ENCODE data around the gene SMAD2.
"Not testable (repeated sequence)": the region's sequence is repeated elsewhere in the genome, so short reads cannot be mapped to it uniquely, and the experiment has no call there.

Gene SMAD2

GRCh38 chr18:47930199-47930930, at the start of gene SMAD2:
Gene SMAD2 (minus strand): TSS chr18:47930659. CDS start chr18:47896756, 33,903 bp downstream.
- FAIRE-seq: no peak

- FAIRE-seq: no peak
These were observed 49.2 kb upstream of the SMAD2 start for GRCh38 chr18:47979611-47980200.

GRCh38 chr18:47978603-47979002, 48.1 kb upstream of the SMAD2 start:
- FAIRE-seq: no peak

GRCh38 chr18:47978141-47978540, 47.7 kb upstream of the SMAD2 start:
- FAIRE-seq: no peak

- no peak for FAIRE-seq
These were observed 45.2 kb upstream of the SMAD2 start for GRCh38 chr18:47975701-47976100.

GRCh38 chr18:47975105-47975504, 44.6 kb upstream of the SMAD2 start:
- no peak for FAIRE-seq

GRCh38 chr18:47970664-47971531, 40.4 kb upstream of the SMAD2 start:
- FAIRE-seq: no peak

GRCh38 chr18:47969816-47970215, 39.4 kb upstream of the SMAD2 start:
- no peak for FAIRE-seq

- no peak for FAIRE-seq
These were observed 38.3 kb upstream of the SMAD2 start for GRCh38 chr18:47968721-47969120.

- FAIRE-seq: no peak
These were observed 37.7 kb upstream of the SMAD2 start for GRCh38 chr18:47968006-47968676.

- FAIRE-seq: no peak
These were observed 33.6 kb upstream of the SMAD2 start for GRCh38 chr18:47964053-47964452.

GRCh38 chr18:47961003-47961402, 30.5 kb upstream of the SMAD2 start:
- not testable (repeated sequence) for FAIRE-seq

- no peak for FAIRE-seq
These were observed 23.0 kb upstream of the SMAD2 start for GRCh38 chr18:47953471-47953931.

- FAIRE-seq: no peak
These were observed 20.1 kb upstream of the SMAD2 start for GRCh38 chr18:47950511-47950910.

GRCh38 chr18:47949202-47949601, 18.7 kb upstream of the SMAD2 start:
- no peak for FAIRE-seq

- FAIRE-seq: no peak
These were observed 16.4 kb upstream of the SMAD2 start for GRCh38 chr18:47946889-47947288.

- no peak for FAIRE-seq
These were observed 14.8 kb upstream of the SMAD2 start for GRCh38 chr18:47944972-47945852.

GRCh38 chr18:47936952-47937351, 6.5 kb upstream of the SMAD2 start:
- no peak for FAIRE-seq

- FAIRE-seq: no peak
These were observed 5.0 kb upstream of the SMAD2 start for GRCh38 chr18:47935321-47936055.

- no peak for FAIRE-seq
These were observed 2.1 kb upstream of the SMAD2 start for GRCh38 chr18:47932603-47933002.

- FAIRE-seq: no peak
These were observed 1.7 kb upstream of the SMAD2 start for GRCh38 chr18:47932190-47932589.

Data from A204.1 (cell line).